ENCODE measurements around the gene SAP25.

The SAP25 gene

DNA sequence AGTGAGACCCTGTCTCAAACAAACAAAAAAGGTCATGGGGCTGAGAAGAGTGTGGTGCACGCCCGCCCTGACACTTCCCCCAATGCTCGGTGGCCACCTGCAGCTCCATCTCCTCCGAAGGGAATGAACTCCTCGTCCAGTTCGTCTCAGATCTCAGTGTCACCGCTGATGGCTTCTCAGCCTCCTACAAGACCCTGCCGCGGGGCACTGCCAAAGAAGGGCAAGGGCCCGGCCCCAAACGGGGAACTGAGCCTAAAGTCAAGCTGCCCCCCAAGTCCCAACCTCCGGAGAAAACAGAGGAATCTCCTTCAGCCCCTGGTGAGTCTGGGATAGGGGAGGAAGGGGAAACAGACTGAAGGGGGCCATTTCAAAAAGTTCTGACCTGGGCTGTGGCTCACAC is 32.6 kb upstream of the SAP25 start:
- Histone ChIP-seq H3K27ac (ENCODE audit: low read depth, low read length, severe bottlenecking) (no peak overlapping the region), H3K36me3 (ENCODE audit: control insufficient read depth, insufficient read depth, low read length) (peaks cover 7% of the 10 kb centered on the region), H3K4me1 (ENCODE audit: control insufficient read depth, insufficient read depth, low read length, poor library complexity, severe bottlenecking) (peaks cover 19% of the 10 kb centered on the region), H3K4me3 (ENCODE audit: extremely low read depth, insufficient read depth, low read length, poor library complexity, severe bottlenecking) (no peak overlapping the region), H3K9me3 (ENCODE audit: control insufficient read depth, low read length) (no peaks in the 10 kb centered on the region)
- WGBS, 2 experiments (ENCODE audit: insufficient coverage in 2 of 2), result 81 to 89% methylated on average over 7 to 10 of the region's 12 CpGs

DNA sequence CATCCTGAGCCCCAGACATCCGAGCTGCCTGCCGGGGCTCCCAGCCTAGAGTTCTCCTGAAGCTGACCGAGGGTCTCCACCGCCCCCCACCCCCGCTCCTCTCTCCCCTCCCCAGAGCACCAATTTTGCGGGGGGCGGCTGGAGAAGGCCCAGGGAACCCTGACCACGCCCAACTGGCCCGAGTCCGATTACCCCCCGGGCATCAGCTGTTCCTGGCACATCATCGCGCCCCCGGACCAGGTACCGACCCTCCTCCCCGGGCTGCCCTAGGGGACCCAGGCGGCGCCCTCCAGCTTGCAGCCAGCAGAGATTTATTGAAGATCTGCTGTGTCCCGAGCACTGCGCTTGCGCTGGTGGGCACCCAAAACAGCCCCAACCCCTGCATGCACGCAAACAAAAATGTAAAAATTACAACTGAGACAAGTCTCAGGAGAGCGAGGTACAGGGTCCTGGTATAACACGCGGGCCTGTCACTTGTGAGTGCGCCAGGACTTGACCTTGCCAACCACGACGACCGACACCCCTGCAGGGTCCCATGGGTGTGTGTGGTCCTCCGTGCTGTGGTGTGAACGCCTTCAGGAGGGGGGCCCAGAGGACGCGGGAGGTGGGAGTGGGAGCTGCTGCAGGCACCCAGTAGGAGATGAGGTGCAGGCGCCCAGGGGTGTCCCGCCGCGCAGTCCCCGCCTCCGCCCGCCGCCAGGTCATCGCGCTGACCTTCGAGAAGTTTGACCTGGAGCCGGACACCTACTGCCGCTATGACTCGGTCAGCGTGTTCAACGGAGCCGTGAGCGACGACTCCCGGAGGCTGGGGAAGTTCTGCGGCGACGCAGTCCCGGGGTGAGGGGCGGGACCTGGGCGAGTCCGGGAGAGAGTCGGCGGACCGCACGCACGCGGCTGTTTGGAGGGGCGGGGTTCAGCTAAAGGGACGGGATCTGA is 31.5 kb upstream of the SAP25 start:
- Histone ChIP-seq H3K4me1 (ENCODE audit: control insufficient read depth, insufficient read depth, low read length, poor library complexity, severe bottlenecking) (peaks cover 19% of the 10 kb centered on the region), H3K4me3 (ENCODE audit: extremely low read depth, insufficient read depth, low read length, poor library complexity, severe bottlenecking) (peak overlapping the region; percentile 53), H3K9me3 (ENCODE audit: control insufficient read depth, low read length) (no peaks in the 10 kb centered on the region), H3K36me3 (ENCODE audit: control insufficient read depth, insufficient read depth, low read length) (peaks cover 7% of the 10 kb centered on the region), H3K27ac (ENCODE audit: low read depth, low read length, severe bottlenecking) (no peak overlapping the region)
- 6 to 7% methylated on average over 58 to 59 of the region's 68 CpGs for WGBS, 2 experiments (ENCODE audit: insufficient coverage in 2 of 2)

DNA sequence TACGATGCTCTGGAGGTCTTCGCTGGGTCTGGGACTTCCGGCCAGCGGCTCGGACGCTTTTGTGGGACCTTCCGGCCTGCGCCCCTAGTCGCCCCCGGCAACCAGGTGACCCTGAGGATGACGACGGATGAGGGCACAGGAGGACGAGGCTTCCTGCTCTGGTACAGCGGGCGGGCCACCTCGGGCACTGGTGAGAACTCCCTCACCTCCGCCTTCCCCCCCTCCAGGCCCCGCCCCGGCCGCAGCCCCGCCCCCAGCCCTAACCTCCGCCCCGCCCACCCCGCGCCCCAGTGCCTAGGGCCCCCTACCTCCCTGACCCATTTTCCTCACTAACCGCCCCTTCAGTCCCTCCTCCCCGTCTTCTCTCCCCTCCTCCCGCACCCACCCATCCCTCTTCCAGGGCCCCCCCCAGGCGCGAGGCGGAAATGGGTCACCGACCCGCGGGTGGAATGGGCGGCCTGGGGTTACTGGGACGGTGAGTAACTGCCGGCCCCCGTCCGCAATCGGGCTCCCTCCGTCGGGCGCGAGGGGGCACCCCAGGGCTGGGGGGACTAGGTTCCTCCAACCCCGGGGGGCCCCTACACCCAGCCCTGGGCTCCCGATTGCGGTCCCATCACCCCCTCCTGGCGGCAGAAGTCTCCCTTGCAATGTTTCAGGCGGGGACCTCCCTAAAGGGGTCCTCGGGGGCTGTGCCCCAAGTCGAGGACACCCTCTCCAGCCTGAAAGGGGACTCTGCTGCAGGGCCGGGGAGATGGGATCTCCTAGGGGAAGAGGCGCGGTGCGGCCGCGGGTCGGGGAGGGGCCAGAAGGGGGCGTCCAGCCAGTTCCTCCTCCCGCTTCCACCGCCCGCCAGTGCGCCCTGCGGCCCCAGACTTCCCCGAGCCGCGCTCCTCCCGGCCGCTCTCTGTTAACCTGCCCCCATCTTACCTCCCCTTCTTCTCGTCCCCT is 30.6 kb upstream of the SAP25 start:
- peak overlapping the region; percentile 88 for H3K27ac ChIP-seq (ENCODE audit: low read depth, low read length, severe bottlenecking)
- peaks cover 21% of the 10 kb centered on the region for H3K4me1 ChIP-seq (ENCODE audit: control insufficient read depth, insufficient read depth, low read length, poor library complexity, severe bottlenecking)
- H3K36me3 ChIP-seq (ENCODE audit: control insufficient read depth, insufficient read depth, low read length), result peaks cover 7% of the 10 kb centered on the region
- H3K9me3 ChIP-seq (ENCODE audit: control insufficient read depth, low read length), result no peaks in the 10 kb centered on the region
- peak overlapping the region; percentile 53 for H3K4me3 ChIP-seq (ENCODE audit: extremely low read depth, insufficient read depth, low read length, poor library complexity, severe bottlenecking)
- WGBS, 2 experiments (ENCODE audit: insufficient coverage in 2 of 2), result 1% methylated on average over 26 of the region's 70 CpGs

DNA sequence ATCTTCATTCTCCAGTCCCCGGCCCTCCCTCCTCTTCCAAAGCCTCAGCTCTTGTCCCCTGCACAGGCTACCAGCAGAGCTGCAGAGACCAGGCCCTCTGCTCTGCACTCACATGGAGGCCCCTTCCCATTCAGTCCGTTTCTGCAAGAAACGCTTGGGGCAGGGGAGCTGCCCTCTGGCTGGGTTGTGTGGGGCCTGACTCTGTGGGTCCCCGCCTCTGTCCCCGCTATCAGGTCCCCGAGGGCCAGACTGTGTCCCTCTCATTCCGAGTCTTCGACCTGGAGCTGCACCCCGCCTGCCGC is 30.0 kb upstream of the SAP25 start:
- H3K4me3 ChIP-seq (ENCODE audit: extremely low read depth, insufficient read depth, low read length, poor library complexity, severe bottlenecking), result peak overlapping the region; percentile 53
- peak overlapping the region; percentile 88 for H3K27ac ChIP-seq (ENCODE audit: low read depth, low read length, severe bottlenecking)
- H3K4me1 ChIP-seq (ENCODE audit: control insufficient read depth, insufficient read depth, low read length, poor library complexity, severe bottlenecking), result peaks cover 21% of the 10 kb centered on the region
- no peaks in the 10 kb centered on the region for H3K9me3 ChIP-seq (ENCODE audit: control insufficient read depth, low read length)
- WGBS, 2 experiments (ENCODE audit: insufficient coverage in 2 of 2), result 9 to 10% methylated on average over 10 of the region's 10 CpGs
- H3K36me3 ChIP-seq (ENCODE audit: control insufficient read depth, insufficient read depth, low read length), result peaks cover 7% of the 10 kb centered on the region

DNA sequence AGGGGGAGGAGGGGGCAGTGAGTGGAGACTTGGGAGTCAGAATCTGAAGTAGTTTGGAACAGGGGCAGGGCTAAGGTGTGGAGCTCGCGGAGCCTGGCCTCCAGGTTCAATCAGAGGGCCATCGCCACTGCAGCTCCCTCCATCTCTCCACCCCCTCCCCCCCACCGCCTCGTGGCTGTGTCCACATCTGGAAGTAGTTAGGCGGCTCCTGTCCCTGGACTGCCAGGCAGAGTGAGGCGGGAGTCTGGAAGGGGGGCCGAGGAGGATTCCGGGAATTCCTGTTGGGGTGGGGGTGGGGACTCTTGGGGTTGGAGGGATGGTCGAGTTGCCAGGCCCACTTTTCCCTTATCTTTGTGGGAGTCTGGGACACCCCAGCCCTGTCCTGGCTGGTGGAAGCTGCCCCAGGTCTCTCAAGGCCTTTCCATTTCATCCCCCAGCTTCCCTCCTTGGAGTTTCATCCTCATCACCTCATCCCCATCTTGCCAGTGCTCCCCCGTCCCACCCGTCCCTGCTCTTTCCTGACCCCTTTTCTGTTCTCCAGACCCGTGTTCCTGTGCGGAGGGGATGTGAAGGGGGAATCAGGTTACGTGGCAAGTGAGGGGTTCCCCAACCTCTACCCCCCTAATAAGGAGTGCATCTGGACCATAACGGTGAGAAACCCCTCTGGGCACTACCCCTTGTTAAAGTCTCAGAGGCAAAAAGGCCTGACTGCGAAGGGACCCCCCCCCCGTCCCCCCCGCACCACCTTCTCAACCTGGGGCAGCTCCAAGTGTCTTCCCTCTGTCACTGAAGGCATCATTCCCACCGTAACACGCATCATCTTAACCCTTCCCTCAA is 29.4 kb upstream of the SAP25 start:
- 18% methylated on average over 4 to 6 of the region's 21 CpGs for WGBS, 2 experiments (ENCODE audit: insufficient coverage in 2 of 2)
- Histone ChIP-seq H3K36me3 (ENCODE audit: control insufficient read depth, insufficient read depth, low read length) (peaks cover 7% of the 10 kb centered on the region), H3K4me3 (ENCODE audit: extremely low read depth, insufficient read depth, low read length, poor library complexity, severe bottlenecking) (peak overlapping the region; percentile 53), H3K4me1 (ENCODE audit: control insufficient read depth, insufficient read depth, low read length, poor library complexity, severe bottlenecking) (peaks cover 21% of the 10 kb centered on the region), H3K9me3 (ENCODE audit: control insufficient read depth, low read length) (no peaks in the 10 kb centered on the region), H3K27ac (ENCODE audit: low read depth, low read length, severe bottlenecking) (peak overlapping the region; percentile 88)

DNA sequence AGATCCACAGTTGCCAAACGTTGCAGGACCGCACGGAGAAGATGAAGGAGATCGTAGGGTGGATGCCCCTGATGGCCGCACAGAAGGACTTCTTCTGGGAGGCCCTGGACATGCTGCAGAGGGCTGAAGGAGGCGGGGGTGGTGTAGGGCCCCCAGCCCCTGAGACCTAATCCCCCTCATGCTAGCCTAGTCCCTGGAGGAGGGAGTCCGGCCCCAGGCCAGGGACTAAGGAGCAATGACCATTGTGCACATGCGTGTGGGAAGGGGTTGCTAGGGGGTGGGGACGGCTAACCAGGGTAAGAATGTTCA is 27.0 kb upstream of the SAP25 start:
- Histone ChIP-seq H3K27ac (ENCODE audit: low read depth, low read length, severe bottlenecking) (no peak overlapping the region), H3K36me3 (ENCODE audit: control insufficient read depth, insufficient read depth, low read length) (no peaks in the 10 kb centered on the region), H3K9me3 (ENCODE audit: control insufficient read depth, low read length) (no peaks in the 10 kb centered on the region), H3K4me1 (ENCODE audit: control insufficient read depth, insufficient read depth, low read length, poor library complexity, severe bottlenecking) (peaks cover 21% of the 10 kb centered on the region), H3K4me3 (ENCODE audit: extremely low read depth, insufficient read depth, low read length, poor library complexity, severe bottlenecking) (no peak overlapping the region)
- WGBS, 2 experiments (ENCODE audit: insufficient coverage in 2 of 2), result 89 to 92% methylated on average over 7 to 9 of the region's 9 CpGs

DNA sequence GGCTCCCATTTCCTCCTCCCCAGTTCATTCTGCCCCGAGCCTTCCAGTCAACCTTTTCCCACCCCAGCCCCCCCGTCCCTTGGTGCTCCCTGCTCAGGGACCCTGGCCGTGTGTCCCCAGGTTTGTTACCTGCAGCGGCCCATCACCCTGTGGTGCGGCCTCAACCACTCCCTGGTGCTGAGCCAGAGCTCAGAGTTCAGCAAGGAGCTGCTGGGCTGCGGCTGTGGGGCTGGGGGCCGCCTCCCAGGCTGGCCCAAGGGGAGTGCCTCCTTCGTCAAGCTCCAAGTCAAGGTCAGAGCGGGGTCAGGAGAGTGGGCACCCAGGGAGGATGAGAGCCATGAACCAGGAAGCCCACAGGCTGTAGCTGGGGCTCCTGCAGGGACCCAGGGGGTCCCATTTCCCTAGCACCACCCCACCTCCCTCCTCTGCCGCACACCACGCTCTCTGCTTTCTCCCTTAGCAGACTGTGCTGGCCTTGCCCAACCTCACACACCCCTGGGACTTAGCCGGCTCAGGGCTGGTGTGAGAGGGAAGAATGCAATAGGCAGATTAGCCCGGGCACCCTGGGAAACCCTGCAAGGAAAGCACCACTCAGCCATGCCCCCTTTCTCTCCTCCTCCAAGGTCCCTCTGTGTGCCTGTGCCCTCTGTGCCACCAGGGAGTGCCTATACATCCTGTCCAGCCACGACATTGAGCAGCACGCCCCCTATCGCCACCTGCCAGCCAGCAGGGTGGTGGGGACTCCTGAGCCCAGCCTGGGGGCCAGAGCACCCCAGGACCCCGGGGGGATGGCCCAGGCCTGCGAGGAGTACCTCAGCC is 26.4 kb upstream of the SAP25 start:
- Histone ChIP-seq H3K36me3 (ENCODE audit: control insufficient read depth, insufficient read depth, low read length) (no peaks in the 10 kb centered on the region), H3K27ac (ENCODE audit: low read depth, low read length, severe bottlenecking) (no peak overlapping the region)
- WGBS, 2 experiments (ENCODE audit: insufficient coverage in 2 of 2), result 85 to 88% methylated on average over 7 to 15 of the region's 18 CpGs

DNA sequence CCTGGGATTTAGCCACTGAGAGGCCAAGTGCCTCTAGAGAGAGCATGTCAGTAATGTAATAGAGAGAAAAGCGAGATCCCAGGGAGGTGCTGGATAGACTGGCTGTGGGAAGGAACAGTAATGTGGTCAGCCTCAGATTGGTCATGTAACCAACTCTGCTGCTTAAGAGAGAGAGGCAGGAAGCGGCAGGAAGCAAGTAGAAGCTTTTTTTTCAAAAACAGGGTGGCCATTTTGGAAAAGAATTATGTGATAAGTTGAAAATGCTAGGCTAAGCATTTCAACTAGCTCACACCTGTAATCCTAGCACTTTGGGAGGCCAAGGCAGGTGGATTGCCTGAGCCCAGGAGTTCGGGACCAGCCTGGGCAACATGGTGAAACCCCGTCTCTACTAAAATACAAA is 24.7 kb upstream of the SAP25 start:
- 89 to 97% methylated on average over 4 of the region's 4 CpGs for WGBS, 2 experiments (ENCODE audit: insufficient coverage in 2 of 2)
- H3K4me3 ChIP-seq (ENCODE audit: extremely low read depth, insufficient read depth, low read length, poor library complexity, severe bottlenecking), result no peak overlapping the region

More for the DNA sequence above, 26.4 kb upstream of the SAP25 start:
- peaks cover 21% of the 10 kb centered on the region for H3K4me1 ChIP-seq (ENCODE audit: control insufficient read depth, insufficient read depth, low read length, poor library complexity, severe bottlenecking)
- H3K9me3 ChIP-seq (ENCODE audit: control insufficient read depth, low read length), result no peaks in the 10 kb centered on the region
- no peak overlapping the region for H3K4me3 ChIP-seq (ENCODE audit: extremely low read depth, insufficient read depth, low read length, poor library complexity, severe bottlenecking)

DNA sequence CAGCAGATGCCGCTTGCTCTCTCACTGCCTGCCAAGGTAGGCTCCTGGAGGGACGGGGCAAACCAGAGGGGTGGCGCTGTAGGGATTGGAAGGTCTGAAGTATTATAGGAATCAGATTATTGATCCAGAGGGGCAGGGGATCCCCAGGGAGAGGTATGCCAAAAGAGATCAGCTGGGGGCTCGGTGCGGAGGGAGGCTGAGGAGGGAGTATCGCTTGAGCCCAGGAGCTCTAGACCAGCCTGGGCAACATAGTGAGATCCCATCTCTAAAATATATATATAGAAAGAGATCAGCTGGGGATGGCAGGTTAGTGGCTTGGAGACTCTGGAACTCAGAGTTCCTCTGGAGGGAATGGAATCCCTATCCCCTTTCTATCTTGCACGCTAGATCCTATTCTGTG is 21.5 kb upstream of the SAP25 start:
- Histone ChIP-seq H3K4me3 (ENCODE audit: extremely low read depth, insufficient read depth, low read length, poor library complexity, severe bottlenecking) (no peak overlapping the region), H3K9me3 (ENCODE audit: control insufficient read depth, low read length) (no peaks in the 10 kb centered on the region), H3K36me3 (ENCODE audit: control insufficient read depth, insufficient read depth, low read length) (no peaks in the 10 kb centered on the region), H3K27ac (ENCODE audit: low read depth, low read length, severe bottlenecking) (no peak overlapping the region), H3K4me1 (ENCODE audit: control insufficient read depth, insufficient read depth, low read length, poor library complexity, severe bottlenecking) (peaks cover 1% of the 10 kb centered on the region)
- 86 to 100% methylated on average over 2 to 3 of the region's 7 CpGs for WGBS, 2 experiments (ENCODE audit: insufficient coverage in 2 of 2)

More for the DNA sequence above, 24.7 kb upstream of the SAP25 start:
- Histone ChIP-seq H3K9me3 (ENCODE audit: control insufficient read depth, low read length) (no peaks in the 10 kb centered on the region), H3K27ac (ENCODE audit: low read depth, low read length, severe bottlenecking) (no peak overlapping the region), H3K4me1 (ENCODE audit: control insufficient read depth, insufficient read depth, low read length, poor library complexity, severe bottlenecking) (peaks cover 16% of the 10 kb centered on the region), H3K36me3 (ENCODE audit: control insufficient read depth, insufficient read depth, low read length) (no peaks in the 10 kb centered on the region)

DNA sequence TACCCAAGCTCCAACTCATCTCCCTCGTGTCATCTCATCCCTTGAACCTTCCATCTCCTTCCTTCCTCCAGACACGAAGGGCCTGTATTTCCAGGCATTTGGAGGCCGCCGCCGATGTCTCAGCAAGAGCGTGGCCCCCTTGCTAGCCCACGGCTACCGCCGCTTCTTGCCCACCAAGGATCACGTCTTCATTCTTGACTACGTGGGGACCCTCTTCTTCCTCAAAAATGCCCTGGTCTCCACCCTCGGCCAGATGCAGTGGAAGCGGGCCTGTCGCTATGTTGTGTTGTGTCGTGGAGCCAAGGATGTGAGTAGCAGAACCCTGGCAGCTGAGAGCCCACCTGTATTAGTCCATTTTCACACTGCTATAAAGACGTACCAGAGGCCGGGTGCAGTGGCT is 17.9 kb upstream of the SAP25 start:
- Histone ChIP-seq H3K4me1 (ENCODE audit: control insufficient read depth, insufficient read depth, low read length, poor library complexity, severe bottlenecking) (no peaks in the 10 kb centered on the region), H3K9me3 (ENCODE audit: control insufficient read depth, low read length) (no peaks in the 10 kb centered on the region), H3K27ac (ENCODE audit: low read depth, low read length, severe bottlenecking) (no peak overlapping the region), H3K4me3 (ENCODE audit: extremely low read depth, insufficient read depth, low read length, poor library complexity, severe bottlenecking) (no peak overlapping the region), H3K36me3 (ENCODE audit: control insufficient read depth, insufficient read depth, low read length) (no peaks in the 10 kb centered on the region)
- 95 to 97% methylated on average over 14 to 17 of the region's 17 CpGs for WGBS, 2 experiments (ENCODE audit: insufficient coverage in 2 of 2)

Measured in mesodermal cell (in vitro differentiated cells).